Endothelial cell of umbilical vein (primary cell): ENCODE data around the gene GRM7. TPM values are rescaled to one million over a fixed set of nuclear protein-coding genes. Genes with fewer than 3 reads are reported as not detected.

Source experiments
- BruUV-seq: library from RNA; stranded (reverse); fragments of 400-500 nt; replicated peaks from 2 replicates; lab custom pipeline; 2021; lab: Mats Ljungman, UMichigan
- CTCF ChIA-PET: fragments of 300-600, 350-600 bp; sonication (Branson Sonifier 250); formaldehyde crosslinking; loops from one replicate; lab custom pipeline; 2021; ENCODE audit warnings: antibody characterized with exemption, inconsistent platforms; lab: Charles Lee
- POLR2A ChIA-PET: fragments of 300-600, 350-600 bp; sonication (Branson Sonifier 250); formaldehyde crosslinking; loops from one replicate; lab custom pipeline; 2021; ENCODE audit warnings: antibody characterized with exemption, inconsistent platforms; lab: Charles Lee
- DNase-seq: peaks from one replicate; pipeline ENCODE4 v3.0.0-alpha.2; 2011; ENCODE audit warnings: low read depth, low spot score
- FAIRE-seq: peaks from 2 replicates; lab custom pipeline; 2011; peaks lifted over from hg19 to GRCh38; lab: Jason Lieb, UNC
- H2AFZ ChIP-seq: 2 replicates; pipeline ENCODE4 v1.6.0; 2012; ENCODE audit warnings: low read depth, low read length, control low read depth, inconsistent platforms
- H3K27ac ChIP-seq: 2 replicates; pipeline ENCODE4 v1.5.1; 2011; ENCODE audit warnings: low read depth, mild to moderate bottlenecking, control low read depth, low read length, moderate library complexity; ENCODE audit not compliant: insufficient read depth
- H3K27me3 ChIP-seq, 2 experiments: 2 replicates each; pipeline versions ENCODE4 v1.6.0 to v1.6.1; 2011; ENCODE audit warnings: low read length in 2 of 2, mixed read lengths in 1 of 2; ENCODE audit not compliant: control insufficient read depth in 2 of 2, insufficient read depth in 2 of 2
- H3K36me3 ChIP-seq, 2 experiments: 2 replicates in 1 of 2; 3 replicates in 1 of 2; pipeline ENCODE4 v1.5.1; 2011; ENCODE audit warnings: low read length in 2 of 2, mild to moderate bottlenecking in 1 of 2, moderate library complexity in 1 of 2; ENCODE audit not compliant: control insufficient read depth in 2 of 2, insufficient read depth in 2 of 2; ENCODE audit errors: extremely low read depth in 1 of 2
- H3K4me1 ChIP-seq: 3 replicates; pipeline ENCODE4 v1.5.1; 2011; ENCODE audit warnings: mild to moderate bottlenecking, low read length; ENCODE audit not compliant: control insufficient read depth, insufficient read depth; ENCODE audit errors: extremely low read depth
- H3K4me2 ChIP-seq: 2 replicates; pipeline ENCODE4 v1.6.1; 2011; ENCODE audit warnings: low read length, control low read depth, mixed read lengths; ENCODE audit not compliant: insufficient read depth
- H3K4me3 ChIP-seq, 3 experiments: fragments of 200-600 bp in 1 of 3; sonication (generic), shearing (Covaris generic) in 1 of 3; replicated peaks in 1 of 3; 2 replicates each; pipeline ENCODE4 v1.5.1; 2011 to 2016; ENCODE audit warnings: control low read depth in 3 of 3, low read length in 3 of 3, mild to moderate bottlenecking in 2 of 3, inconsistent platforms in 1 of 3, low read depth in 1 of 3, moderate library complexity in 1 of 3; ENCODE audit not compliant: insufficient read depth in 1 of 3
- H3K79me2 ChIP-seq: 2 replicates; pipeline ENCODE4 v1.6.0; 2012; ENCODE audit warnings: low read length, inconsistent platforms; ENCODE audit not compliant: control insufficient read depth, insufficient read depth
- H3K9ac ChIP-seq: replicated peaks from 2 replicates; pipeline ENCODE3; 2011; ENCODE audit warnings: low read length, control low read depth; ENCODE audit not compliant: insufficient read depth; ENCODE audit errors: extremely low read depth
- H3K9me1 ChIP-seq: replicated peaks from 3 replicates; pipeline ENCODE4 v1.6.0; 2011; ENCODE audit warnings: mild to moderate bottlenecking, low read length; ENCODE audit not compliant: control insufficient read depth, insufficient read depth; ENCODE audit errors: extremely low read depth
- H3K9me3 ChIP-seq: replicated peaks from 2 replicates; pipeline ENCODE4 v1.5.1; 2012; ENCODE audit warnings: low read length, inconsistent platforms; ENCODE audit not compliant: control insufficient read depth, insufficient read depth
- H4K20me1 ChIP-seq: replicated peaks from 2 replicates; pipeline ENCODE3; 2011; ENCODE audit warnings: mild to moderate bottlenecking, low read length; ENCODE audit not compliant: control insufficient read depth, insufficient read depth; ENCODE audit errors: extremely low read depth
- EZH2 ChIP-seq: IDR thresholded peaks from 2 replicates; pipeline ENCODE4 v1.6.1; 2012; ENCODE audit warnings: borderline replicate concordance, low read depth, mild to moderate bottlenecking, moderate library complexity, low read length, inconsistent platforms; ENCODE audit not compliant: severe bottlenecking
- FOS ChIP-seq: IDR thresholded peaks from 2 replicates; pipeline ENCODE4 v1.6.1; 2011; ENCODE audit warnings: mild to moderate bottlenecking, low read length, moderate library complexity, borderline replicate concordance; ENCODE audit not compliant: insufficient read depth
- GATA2 ChIP-seq: IDR thresholded peaks from 2 replicates; pipeline ENCODE4 v1.7.0; 2011; ENCODE audit warnings: low read depth, mild to moderate bottlenecking, moderate library complexity, mixed read lengths, low read length; ENCODE audit not compliant: insufficient read length, insufficient read depth
- JUN ChIP-seq: IDR thresholded peaks from 2 replicates; pipeline ENCODE4 v1.6.1; 2011; ENCODE audit warnings: borderline replicate concordance, low read depth; ENCODE audit not compliant: insufficient read length, insufficient read depth
- MYC ChIP-seq: IDR thresholded peaks from one replicate; pipeline ENCODE4 v1.6.1; 2011; ENCODE audit warnings: mild to moderate bottlenecking, low read depth, low read length
- POLR2A ChIP-seq: IDR thresholded peaks from 2 replicates; pipeline ENCODE4 v1.6.1; 2012; ENCODE audit warnings: low read depth, mild to moderate bottlenecking, control low read depth, low read length
- POLR2AphosphoS5 ChIP-seq: IDR thresholded peaks from 2 replicates; pipeline ENCODE4 v1.6.1; 2012; ENCODE audit warnings: low read depth, mild to moderate bottlenecking, control low read depth, low read length, moderate library complexity; ENCODE audit not compliant: insufficient read depth
- dilution Hi-C: fragments of 300-500 bp; cut with MboI; formaldehyde crosslinking; loops from one replicate; pipeline ENCODE4 v1.15.0; 2019; ENCODE audit warnings: low sequenced_read_pairs; ENCODE audit not compliant: extremely low pct_ligation_motif_present
- intact Hi-C: fragments of 100-400 bp; cut with micrococcal nuclease; formaldehyde crosslinking; loops from one replicate; pipeline ENCODE4 v1.10.0; 2022
- polyA plus RNA-seq, 4 experiments: library from polyadenylated mRNA; depleted of rRNA in 3 of 4; stranded (reverse) in 3 of 4; unstranded in 1 of 4; fragments of >200 nt; gene quantifications; 2 replicates each; pipeline versions ENCODE4 v1.2.1 to v1.2.3, GENCODE V29; 2011 to 2012; ENCODE audit warnings: missing spikeins in 1 of 4
- total RNA-seq: library from RNA; stranded (reverse); gene quantifications from 2 replicates; pipeline ENCODE4 v1.2.3, GENCODE V29; 2021
- TF ChIP-seq, protein P1 (sequence below): IDR thresholded peaks from 2 replicates; pipeline ENCODE4 v1.6.1; 2011; ENCODE audit not compliant: insufficient read depth, insufficient read length
- TF ChIP-seq, protein P2 (sequence below), 2 donors: IDR thresholded peaks; 1 replicate in 1 of 2; 2 replicates in 1 of 2; pipeline ENCODE4 v1.5.1; 2011; ENCODE audit warnings: low read length in 2 of 2, mild to moderate bottlenecking in 2 of 2, moderate library complexity in 2 of 2, control low read depth in 1 of 2, inconsistent platforms in 1 of 2, low read depth in 1 of 2; ENCODE audit not compliant: insufficient read depth in 1 of 2; ENCODE audit errors: extremely low read depth in 1 of 2

The GRM7 gene
- total and polyA plus RNA-seq, 2 donors (not counting 3 experiments of a cell fraction or from before 2014, with no cell fraction given), result 0.12 TPM; not detected in 1

DNA sequence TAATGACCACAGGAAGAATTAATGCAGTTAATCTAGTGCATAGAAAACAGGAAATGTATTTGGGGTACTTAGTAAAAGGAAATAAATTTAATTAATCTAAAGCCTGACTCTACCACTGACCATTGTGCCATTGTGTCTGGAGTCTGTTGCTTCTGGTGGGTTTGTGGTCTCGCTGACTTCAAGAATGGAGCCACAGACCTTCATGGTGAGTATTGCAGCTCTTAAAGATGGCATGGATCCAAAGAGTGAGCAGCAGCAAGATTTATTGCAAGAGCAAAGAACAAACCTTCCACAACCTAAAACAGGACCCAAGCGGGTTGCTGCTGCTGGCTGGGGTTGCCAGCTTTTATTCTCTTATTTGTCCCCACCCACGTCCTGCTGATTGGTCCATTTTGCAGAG is 929.2 kb downstream of the GRM7 start:
- ChIA-PET CTCF (interaction anchor here (0.8 to 2.0 kb wide), 3 partner anchors 10 to 500 kb away, joined by 3 to 6 read pairs (median 3); no protein-coding TSS in a partner anchor), POLR2A (no interaction called here)
- FAIRE-seq (no peak), DNase-seq (no peak)
- no peak overlapping the region for H3K4me2 ChIP-seq
- intact Hi-C loops (no loop called here), dilution Hi-C loops (no loop called here)
- H2AFZ ChIP-seq, result no peak overlapping the region
- H3K4me3 ChIP-seq, result no peak overlapping the region
- no TSS peak for BruUV-seq
- no peaks in the 10 kb centered on the region for H3K27me3 ChIP-seq
- H3K36me3 ChIP-seq, result no peaks in the 10 kb centered on the region
- no peak overlapping the region for H3K9ac ChIP-seq
- no peak overlapping the region for H3K27ac ChIP-seq
- H3K9me1 ChIP-seq, result no peaks in the 10 kb centered on the region
- peaks cover 9% of the 10 kb centered on the region for H3K4me1 ChIP-seq
- H3K79me2 ChIP-seq, result no peaks in the 10 kb centered on the region
- H3K9me3 ChIP-seq, result no peaks in the 10 kb centered on the region
- no peaks in the 10 kb centered on the region for H4K20me1 ChIP-seq
- TF ChIP-seq, protein P1, sequence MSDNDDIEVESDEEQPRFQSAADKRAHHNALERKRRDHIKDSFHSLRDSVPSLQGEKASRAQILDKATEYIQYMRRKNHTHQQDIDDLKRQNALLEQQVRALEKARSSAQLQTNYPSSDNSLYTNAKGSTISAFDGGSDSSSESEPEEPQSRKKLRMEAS, result no peak
- TF ChIP-seq MYC (no peak), FOS (no peak), GATA2 (no peak), EZH2 (no peak), POLR2A (no peak), JUN (no peak), POLR2AphosphoS5 (no peak)
- TF ChIP-seq, protein P2, sequence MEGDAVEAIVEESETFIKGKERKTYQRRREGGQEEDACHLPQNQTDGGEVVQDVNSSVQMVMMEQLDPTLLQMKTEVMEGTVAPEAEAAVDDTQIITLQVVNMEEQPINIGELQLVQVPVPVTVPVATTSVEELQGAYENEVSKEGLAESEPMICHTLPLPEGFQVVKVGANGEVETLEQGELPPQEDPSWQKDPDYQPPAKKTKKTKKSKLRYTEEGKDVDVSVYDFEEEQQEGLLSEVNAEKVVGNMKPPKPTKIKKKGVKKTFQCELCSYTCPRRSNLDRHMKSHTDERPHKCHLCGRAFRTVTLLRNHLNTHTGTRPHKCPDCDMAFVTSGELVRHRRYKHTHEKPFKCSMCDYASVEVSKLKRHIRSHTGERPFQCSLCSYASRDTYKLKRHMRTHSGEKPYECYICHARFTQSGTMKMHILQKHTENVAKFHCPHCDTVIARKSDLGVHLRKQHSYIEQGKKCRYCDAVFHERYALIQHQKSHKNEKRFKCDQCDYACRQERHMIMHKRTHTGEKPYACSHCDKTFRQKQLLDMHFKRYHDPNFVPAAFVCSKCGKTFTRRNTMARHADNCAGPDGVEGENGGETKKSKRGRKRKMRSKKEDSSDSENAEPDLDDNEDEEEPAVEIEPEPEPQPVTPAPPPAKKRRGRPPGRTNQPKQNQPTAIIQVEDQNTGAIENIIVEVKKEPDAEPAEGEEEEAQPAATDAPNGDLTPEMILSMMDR (IDR thresholded peaks at IDR 0.05; ENCODE audit: extremely low read depth in 1 of 2, insufficient read depth in 1 of 2, low read depth in 1 of 2, low read length in 2 of 2), result no peak
